HG03159 (cell line): ENCODE measurements around the gene MYBBP1A.

Experiments
- ATAC-seq: cut with Tn5 transposase; IDR thresholded peaks from one replicate; pipeline ENCODE4 v1.9.1; 2021; ENCODE audit warnings: mild to moderate bottlenecking, moderate library complexity; ENCODE audit not compliant: unreplicated experiment

Gene MYBBP1A

DNA sequence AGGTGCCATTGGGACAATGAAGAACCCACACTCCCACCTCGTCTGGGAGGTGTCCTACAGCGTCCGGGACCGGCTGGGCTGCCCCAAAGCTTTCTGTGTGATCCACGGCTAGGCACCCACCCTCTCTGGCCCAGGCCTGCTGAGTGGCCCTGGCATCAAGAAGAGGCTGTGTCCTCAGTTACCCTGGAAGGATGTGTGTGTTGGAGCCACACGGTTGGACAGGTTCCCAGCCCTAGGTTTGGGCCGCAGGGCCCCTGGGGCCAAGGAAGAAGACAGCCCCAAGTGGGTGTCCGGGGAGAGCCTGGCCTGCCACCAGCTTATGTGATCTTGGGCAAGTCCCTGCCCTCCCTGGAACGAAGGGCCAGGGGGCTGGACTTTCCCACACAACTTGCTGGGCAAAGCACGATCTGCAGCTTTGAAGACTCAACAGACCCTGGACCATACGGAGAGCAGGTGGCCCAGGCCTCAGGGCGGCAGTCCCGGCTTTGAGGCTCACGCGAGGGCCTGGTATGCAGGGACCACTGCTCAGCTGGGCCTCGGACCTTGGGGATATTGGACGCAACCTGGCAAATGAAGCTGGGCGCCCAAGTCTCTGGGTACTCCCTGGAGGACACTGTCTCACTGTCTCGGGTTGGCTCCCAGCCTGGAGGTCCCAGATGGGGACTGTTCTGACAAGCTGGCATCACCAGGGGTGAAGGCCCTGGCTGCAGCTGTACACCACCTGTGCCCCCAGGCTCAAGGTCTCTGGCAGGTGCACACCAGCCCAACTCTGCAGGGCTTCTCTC is 17.5 kb downstream of the MYBBP1A start:
- no peak for ATAC-seq

DNA sequence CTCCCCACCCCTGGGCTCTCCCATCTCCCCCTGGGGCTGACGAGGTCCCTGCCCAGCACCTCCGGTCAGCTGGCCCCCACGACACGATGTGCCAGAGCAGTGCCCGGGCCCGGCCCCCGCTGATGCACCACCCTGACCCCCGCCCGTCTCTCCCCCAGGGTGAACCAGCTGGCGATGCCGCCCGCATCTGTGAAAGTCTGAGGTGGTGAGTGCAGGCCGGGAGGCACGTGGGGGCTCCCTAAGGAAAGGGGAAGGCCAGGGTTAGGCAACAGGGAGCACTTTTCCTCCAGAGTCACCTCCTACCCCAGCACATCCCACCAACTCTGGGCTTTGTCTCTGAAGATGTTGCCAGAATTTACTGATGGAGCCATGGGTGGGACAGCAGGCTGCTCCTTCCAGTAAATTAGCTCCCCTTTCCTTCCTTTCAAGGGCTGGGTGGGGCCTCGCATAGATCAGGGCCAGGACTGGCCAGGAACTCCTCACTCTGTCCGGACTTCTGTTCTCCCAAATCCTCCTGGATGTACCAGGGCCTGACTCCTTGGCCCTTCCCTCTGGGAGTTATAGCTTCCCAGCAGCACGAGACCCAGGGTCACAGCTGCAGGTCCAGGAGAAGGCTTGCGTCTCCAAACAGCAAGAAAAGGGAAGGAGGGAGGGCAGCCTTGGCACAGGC is 18.3 kb downstream of the MYBBP1A start:
- no peak for ATAC-seq

DNA sequence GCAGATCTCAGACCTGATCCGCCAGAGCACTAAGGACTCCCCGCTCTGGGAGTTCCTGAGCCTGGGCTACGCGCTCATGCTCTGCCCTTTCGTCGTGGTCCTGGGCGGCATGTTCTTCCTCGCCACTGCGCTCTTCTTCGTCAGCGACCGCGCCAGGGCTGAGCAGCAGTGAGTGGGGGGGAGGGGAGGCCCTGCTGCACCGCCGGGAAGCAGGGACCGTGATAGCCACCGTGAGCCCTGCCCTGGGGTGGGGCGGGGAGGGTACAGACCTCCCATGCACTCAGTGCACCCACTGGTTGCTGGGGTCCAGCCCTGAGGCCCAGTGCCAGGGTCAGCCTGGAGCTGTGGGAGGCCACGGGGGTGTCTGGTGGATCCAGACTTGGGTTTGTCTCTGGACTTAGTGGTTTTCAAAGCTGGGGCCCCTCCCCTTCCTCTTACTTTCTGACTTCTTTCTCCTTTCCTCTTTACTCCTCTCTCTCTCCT is 18.9 kb downstream of the MYBBP1A start:
- ATAC-seq: no peak

DNA sequence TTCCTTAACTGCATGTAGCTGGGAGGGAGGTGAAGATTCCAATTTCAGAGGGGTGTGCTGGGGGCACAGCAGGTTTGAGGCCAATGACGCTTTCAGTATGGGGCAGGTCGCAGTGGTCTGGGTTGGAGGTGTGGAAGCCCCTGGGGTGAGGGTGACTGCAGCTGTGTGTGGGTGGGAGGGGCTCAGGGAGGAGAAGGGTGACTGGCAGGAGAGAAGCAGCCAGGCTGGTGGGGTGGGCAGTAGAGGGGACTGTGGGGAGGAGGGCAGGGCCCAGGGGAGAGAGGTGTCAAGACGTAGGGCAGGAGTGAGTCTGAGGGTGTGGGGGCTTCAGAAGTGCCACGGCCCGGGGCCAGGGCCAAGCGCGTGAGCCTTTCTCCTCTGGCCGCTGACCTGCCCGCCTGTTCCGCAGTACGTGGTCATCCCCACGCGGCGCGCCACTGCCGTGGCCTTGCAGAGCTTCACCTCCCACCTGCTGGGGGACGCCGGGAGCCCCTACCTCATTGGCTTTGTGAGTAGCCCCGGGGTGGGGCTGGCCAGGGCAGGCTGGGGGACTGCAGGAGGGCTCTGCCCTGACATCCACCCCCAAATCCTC is 19.4 kb downstream of the MYBBP1A start:
- ATAC-seq: no peak

DNA sequence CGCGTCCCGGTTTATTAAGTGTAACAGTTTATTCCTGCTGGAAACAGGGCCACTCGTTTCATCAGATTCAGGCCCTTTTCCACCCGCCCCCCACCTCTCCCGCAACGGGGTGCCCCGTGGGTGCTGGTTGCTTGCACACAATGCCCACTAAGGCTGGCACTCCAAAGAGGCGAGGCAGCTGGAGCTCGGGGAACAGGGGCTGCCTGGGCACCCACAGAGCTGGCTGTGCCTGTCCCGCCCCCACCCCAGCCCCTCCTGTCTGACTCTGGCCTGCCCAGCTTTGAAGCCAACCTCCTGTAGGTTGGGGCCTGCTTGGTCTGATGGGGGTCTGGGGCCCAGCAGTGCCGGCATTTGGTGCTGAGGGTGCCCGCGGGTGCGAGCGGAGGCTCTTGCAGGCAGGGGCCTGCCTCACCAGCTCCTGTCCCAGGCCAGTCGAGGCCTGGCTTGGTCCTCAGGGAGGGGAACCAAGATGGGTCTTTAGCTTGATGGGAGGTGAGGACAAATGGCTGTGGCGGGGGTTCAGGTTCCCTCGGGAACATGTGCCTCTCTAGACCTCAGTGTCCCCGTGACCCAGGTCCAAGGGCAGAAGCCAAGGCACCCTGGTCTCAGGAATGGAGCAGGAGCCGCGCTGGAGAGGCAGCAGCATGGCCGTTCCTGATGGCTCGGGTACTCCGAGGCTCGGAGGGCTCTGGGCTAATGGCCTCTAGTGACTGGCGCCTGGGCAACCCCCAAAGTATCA is 20.1 kb downstream of the MYBBP1A start:
- ATAC-seq: no peak

DNA sequence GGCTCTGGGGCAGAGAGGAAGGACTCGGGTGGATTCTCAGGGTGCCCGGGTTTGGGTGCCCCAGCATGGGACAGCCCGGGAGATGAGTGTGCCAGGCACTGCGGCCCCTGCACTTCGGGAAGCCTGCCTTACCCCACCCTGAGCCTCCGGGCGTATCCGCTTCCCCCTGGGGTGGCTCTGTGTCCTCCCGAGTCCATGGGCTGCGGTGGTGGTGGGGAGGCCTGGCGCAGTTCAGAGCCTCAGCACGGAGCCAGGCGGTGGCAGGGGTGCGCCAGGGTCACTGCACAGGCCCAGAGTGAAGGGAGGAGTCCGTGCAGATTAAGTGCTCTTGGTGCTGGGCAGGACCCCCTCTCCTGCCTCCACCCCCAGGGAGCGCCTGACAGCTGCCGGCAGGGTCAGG is 20.7 kb downstream of the MYBBP1A start:
- ATAC-seq: no peak

DNA sequence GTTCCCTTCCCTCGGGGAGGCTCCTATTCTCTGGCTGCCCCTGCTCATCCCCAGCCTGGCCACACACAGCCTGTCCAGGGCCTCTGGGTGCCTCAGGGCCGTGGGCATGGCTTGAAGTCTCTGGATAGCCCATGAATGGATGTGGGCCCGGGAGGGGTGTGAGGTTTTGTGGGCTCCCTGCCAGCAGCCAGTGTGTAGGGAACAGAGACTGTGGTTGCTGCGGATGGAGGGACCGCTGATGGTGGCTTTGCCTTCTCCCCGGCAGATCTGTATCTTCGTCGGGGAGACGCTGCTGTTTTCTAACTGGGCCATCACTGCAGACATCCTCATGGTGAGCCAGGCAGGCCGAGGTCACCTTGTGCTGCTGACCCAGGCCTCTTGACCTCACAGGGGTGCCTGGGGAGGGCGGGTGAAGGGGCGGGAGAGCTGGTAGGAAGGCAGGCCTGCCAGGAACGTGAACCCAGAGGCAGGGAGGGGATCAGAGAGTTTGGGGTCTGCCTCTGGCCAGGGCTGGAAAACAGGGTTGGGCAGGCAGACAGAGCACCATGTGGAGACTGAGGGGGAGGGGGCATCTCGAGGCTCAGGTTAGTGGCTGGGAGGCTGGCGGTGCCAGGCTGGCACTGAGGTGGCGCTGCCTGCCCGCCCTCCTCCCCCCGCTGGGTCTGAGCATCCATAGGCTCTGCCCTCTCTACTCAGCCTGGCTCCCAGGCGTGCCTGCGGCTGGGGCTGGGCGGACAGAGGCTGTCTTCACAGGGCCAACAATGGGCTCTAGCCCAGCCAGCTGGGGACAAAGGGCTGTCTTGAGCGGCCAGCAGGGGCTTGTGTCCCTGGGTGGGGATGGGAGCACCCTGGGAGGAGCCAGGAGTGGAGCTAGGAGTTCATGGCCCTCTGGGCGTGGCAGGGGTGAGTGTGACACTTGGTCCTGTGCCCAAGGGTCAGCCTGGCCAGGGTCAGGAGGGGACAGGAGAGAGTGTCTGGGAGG is 21.4 kb downstream of the MYBBP1A start:
- no peak for ATAC-seq

DNA sequence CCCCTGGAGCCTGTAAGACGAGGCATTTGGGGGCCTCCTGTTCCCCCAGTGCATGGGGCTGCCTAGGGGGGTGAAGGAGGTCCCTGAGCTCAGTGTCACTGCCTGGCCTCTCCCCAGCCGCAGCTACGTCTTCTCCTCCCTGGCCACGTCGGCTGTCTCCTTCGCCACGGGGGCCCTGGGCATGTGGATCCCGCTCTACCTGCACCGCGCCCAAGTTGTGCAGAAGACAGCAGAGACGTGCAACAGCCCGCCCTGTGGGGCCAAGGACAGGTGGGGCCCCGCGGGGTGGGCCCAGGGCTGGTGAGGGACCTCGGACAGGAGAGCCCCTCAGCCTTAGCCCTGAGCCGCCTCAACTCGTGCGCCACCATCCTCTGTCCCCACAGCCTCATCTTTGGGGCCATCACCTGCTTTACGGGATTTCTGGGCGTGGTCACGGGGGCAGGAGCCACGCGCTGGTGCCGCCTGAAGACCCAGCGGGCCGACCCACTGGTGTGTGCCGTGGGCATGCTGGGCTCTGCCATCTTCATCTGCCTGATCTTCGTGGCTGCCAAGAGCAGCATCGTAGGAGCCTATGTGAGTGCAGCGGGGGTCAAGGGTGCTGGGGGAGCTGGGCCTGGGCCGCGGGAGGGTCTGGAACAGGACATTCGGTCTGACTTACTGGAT is 22.2 kb downstream of the MYBBP1A start:
- ATAC-seq: no peak

DNA sequence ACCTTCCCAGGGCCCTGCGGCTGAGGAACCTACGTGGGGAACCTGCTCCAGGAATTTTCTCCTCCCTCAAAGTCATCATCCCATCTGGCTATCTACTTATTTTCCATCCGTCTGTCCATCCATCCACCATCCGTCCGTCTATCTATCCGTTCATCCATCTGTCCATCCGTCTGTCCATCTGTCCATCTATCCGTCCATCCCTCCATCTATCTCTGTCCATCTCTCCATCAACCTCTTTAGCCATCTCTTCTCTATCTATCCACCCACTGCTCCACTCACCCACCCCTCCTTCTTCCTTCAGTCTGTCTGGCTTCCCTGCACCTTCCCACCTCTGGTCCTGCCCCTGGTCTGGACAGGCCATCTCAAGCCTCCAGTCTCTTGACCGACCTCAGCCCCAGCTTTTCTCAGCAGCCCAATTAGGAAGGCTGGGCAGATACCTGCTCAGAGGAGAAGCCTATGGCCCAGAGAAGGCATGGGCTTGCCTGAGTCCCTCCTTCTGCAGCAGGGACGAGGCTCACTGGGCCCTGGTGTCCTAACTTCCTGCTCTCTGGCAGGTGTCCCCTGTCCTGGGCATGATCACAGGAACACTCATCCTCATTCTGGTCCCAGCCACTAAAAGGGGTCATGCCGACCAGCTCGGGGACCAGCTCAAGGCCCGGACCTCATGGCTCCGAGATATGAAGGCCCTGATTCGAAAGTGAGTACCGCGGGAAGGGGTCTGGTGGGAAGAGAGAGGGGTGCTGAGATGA is 23.0 kb downstream of the MYBBP1A start:
- no peak for ATAC-seq

DNA sequence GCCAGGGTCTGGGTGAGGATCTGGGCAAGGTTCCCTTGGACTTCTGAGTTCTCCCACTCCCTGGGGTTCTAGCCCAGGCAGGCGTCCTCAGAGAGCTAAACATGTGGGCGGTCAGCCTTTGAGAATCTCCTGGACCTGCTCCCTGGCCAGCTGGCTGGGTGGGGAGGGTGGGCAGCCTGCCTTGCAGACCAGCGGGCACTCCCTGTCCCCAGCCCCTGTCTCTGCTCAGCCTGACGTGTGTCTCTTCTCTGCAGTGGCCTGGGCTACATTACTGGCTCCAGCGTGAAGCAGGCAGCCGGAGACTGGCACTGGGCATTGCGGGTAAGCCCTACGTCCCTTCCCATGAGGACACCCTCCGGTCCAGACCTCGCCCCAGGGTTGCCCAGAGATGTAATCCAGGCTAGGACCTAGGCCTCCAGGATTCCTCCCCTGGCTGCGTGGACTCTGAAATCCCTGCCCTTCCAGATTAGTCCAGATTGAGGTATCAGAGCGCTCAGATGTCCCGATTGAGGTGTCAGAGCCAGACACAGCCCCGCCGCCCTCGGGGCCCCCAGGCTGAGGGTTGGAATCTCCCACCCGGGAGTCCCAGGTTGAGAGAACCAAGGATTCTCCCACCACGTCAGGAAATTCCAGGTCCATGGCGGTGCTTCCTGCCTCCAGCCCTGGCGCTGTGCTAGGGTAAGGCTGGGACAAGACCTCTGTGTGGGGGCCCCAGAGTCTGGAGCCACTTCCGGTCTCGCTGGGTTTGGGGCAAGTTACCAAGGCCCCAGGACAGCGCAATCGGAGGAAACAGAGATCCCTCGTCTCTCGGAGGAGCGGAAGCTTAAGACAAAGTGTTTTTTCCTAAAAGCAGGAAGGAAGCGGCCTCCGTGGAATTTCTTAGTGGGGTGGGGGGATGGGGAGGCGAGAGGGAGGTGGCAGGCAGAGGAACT is 24.1 kb downstream of the MYBBP1A start:
- no peak for ATAC-seq

DNA sequence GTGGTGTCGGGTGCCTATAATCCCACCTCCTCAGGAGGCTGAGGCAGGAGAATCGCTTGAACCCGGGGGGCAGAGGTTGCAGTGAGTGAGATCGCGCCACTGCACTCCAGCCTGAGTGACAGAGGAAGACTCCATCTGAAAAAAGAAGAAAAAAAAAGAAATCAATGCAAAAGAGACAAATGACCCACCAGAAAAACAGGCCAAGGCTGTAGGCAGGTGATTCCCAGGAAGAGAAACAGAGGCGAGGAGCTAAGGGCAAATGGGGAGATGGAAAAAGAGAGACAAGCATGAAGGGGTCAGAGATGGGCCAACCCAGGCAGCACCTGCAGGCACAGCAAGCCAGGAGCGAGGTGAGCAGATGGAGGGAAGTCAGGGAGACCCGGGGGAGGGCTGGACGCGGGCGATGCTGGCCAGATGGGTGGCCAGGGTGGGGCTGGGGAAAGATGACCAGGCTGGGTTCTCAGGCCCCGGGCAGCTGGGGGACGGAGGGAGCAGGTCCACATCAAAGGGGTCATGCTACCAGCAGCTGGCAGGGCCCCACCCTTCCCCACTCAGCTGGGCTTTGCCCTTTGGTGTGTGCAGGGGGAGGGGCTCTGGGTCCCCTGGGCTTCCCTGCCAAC is 25.5 kb downstream of the MYBBP1A start:
- ATAC-seq: no peak

DNA sequence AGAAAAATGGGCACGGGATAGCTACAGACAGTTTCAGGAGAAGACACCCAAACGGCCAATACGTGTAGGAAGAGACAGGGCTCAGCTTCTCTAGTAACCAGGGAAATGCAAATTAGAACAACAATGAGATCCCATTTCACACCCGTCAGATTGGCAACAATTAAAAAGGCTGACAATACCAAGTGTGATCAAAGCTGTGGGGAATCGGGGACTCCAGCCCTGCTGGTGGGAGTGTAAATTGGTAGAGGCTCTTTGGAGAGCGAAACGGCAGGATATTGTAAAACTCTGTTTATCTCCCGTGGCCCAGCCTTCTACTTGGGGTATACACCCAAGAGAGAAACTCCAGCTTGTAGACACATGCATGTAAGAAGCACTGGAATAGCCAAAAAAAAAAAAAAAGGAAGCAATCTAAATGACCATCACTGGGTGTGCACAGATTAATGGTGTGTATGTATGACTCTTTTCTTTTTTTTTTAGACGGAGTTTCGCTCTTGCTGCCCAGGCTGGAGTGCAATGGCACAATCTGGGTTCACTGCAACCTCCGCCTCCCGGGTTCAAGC is 27.5 kb downstream of the MYBBP1A start:
- ATAC-seq: no peak

DNA sequence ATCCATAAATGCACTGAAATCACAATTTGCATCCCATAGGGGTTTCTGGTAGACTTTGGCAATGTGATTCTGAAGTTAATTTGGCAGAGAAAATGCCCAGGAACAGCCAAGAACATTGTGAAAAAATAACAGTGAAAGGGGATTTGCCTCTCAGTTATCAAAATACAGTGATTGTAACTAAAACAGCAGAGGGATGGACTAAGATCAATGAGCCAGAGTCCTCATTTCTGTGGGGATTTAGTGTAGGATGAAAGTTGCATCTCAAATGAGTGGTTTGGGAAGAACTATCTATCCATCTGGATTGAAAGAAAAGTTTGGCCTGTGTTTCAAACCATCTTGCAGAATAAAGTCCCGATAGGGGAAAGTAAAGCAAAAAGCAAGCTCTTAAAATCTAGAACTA is 28.1 kb downstream of the MYBBP1A start:
- no peak for ATAC-seq

DNA sequence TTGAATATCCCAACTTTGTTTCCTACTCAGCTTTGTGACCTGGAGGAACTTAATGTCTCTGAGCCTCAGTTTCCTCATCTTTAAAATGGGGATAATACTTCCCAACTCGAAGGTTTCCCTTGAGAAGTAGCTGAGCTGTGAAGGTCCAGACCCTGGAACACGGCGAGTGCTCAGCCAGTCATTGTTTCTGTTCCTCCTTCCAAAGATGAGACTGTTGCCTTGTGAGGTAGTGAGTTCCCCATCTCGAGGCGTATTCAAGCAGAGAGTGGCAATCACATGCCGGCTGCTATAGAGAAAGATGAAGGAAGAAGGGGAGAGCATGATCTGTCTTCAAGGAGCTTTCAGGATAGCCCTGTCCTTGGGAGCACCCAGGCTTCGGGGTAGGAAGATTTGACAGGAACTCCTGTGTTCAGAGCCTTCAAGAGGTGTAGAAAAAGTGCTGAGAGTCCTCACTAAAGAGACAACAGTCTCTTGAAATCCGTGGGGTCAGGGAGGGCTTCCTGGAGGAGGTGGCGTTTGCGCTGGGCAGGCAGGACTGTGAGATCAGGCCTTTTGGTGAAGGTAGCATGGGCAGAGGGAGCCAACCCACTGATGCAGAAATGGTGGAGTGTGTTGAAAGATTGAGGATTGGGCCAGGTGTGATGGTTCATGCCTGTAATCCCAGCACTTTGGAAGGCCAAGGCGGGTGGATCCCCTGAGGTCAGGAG is 29.3 kb downstream of the MYBBP1A start:
- no peak for ATAC-seq

DNA sequence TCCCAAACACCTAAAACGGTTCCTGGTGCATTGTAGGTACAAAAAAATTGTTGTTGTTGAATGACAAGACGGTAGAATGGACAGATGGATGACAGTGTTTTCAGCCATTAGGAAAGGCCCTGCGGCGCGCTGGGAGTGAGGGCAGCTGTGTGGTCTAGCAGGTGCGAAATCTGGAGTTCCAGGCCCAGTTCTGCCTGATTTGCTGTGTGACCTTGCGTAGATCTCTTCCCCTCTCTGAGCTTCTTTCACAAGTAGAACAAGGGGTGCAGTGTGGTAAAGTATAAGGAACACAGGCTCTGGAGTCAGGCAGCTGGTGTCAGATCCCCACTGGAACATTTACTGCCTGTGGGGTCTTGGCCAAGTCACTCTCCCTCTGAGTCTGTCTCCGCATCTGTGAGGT is 31.2 kb downstream of the MYBBP1A start:
- ATAC-seq: no peak

DNA sequence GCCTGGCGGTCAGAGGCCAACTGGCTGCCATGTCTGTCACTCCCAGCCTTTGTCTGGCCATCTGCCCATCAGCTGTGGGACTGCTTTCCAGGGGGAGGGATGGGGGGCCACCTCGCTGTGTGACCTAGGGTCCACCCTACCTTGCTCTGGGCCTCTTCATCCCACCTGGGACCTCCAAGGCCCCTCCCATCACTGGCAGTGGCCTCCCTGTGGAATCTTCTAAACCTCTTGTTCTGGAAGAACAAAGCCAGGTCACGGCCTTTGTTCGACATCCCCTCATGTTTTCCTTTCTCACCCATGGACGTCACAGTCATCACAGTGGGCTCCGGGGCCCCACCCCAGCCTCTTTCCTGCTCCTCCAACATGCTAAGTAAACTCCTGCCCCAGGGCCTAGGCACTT is 32.5 kb downstream of the MYBBP1A start:
- no peak for ATAC-seq
